Measurements from ENCODE around the gene HPSE.

GRCh38 chr4:83267121-83267829 is 67.4 kb downstream of the HPSE start:
- TF ChIP-seq, protein P1, sequence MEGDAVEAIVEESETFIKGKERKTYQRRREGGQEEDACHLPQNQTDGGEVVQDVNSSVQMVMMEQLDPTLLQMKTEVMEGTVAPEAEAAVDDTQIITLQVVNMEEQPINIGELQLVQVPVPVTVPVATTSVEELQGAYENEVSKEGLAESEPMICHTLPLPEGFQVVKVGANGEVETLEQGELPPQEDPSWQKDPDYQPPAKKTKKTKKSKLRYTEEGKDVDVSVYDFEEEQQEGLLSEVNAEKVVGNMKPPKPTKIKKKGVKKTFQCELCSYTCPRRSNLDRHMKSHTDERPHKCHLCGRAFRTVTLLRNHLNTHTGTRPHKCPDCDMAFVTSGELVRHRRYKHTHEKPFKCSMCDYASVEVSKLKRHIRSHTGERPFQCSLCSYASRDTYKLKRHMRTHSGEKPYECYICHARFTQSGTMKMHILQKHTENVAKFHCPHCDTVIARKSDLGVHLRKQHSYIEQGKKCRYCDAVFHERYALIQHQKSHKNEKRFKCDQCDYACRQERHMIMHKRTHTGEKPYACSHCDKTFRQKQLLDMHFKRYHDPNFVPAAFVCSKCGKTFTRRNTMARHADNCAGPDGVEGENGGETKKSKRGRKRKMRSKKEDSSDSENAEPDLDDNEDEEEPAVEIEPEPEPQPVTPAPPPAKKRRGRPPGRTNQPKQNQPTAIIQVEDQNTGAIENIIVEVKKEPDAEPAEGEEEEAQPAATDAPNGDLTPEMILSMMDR (IDR thresholded peaks at IDR 0.05), result no peak
- no peak for TF ChIP-seq POLR2AphosphoS5 (IDR thresholded peaks at IDR 0.05)
